HepG2 (cell line): ENCODE results near the gene COG5.

ENCODE experiments used
- POLR2G ChIP-seq: fragments of 200-400 bp; formaldehyde crosslinking; IDR thresholded peaks from 2 replicates; pipeline ENCODE4 v1.6.1; 2018; ENCODE audit warnings: mild to moderate bottlenecking, low read depth, low read length, moderate library complexity
- TRIM24 ChIP-seq: sonication (generic); formaldehyde crosslinking; IDR thresholded peaks from 2 replicates; pipeline ENCODE4 v1.8.0; 2022; ENCODE audit warnings: mild to moderate bottlenecking, missing genetic modification reagents
- ZNF768 ChIP-seq: sonication (generic); formaldehyde crosslinking; IDR thresholded peaks from 2 replicates; pipeline ENCODE4 v1.4.0; 2020; ENCODE audit warnings: missing genetic modification reagents
- TF ChIP-seq, protein P1 (sequence below): sonication (generic); formaldehyde crosslinking; IDR thresholded peaks from 2 replicates; pipeline ENCODE4 v1.5.0; 2020; ENCODE audit warnings: missing genetic modification reagents
- TF ChIP-seq, protein P2 (sequence below): sonication (generic); formaldehyde crosslinking; IDR thresholded peaks from 2 replicates; pipeline ENCODE4 v1.4.0; 2020; ENCODE audit warnings: mild to moderate bottlenecking, missing genetic modification reagents, borderline replicate concordance

DNA sequence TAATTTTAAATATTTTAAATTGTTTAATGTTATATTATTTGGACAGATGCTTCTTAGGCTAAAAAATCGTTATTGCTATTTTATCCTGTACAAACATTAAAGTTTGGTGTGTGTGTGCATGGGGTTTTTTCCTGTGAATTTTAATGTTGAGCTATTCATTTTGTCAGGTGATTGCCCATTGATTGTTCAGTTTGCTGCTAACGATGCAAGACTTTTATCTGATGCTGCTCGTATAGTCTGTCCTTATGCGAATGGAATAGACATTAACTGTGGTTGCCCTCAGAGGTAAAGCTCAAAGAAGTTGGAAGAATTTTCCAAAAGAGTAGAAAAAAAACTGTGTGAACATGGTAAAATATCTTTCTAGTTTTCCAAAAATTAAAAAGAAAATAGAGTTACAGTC, 9.8 kb upstream of the COG5 start:
- TF ChIP-seq, protein P1, sequence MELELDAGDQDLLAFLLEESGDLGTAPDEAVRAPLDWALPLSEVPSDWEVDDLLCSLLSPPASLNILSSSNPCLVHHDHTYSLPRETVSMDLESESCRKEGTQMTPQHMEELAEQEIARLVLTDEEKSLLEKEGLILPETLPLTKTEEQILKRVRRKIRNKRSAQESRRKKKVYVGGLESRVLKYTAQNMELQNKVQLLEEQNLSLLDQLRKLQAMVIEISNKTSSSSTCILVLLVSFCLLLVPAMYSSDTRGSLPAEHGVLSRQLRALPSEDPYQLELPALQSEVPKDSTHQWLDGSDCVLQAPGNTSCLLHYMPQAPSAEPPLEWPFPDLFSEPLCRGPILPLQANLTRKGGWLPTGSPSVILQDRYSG (CRISPR knock-in tag) = no peak
- no peak for TF ChIP-seq ZNF768 (CRISPR knock-in tag)
- TF ChIP-seq TRIM24 = no peak
- no peak for TF ChIP-seq POLR2G
- TF ChIP-seq, protein P2, sequence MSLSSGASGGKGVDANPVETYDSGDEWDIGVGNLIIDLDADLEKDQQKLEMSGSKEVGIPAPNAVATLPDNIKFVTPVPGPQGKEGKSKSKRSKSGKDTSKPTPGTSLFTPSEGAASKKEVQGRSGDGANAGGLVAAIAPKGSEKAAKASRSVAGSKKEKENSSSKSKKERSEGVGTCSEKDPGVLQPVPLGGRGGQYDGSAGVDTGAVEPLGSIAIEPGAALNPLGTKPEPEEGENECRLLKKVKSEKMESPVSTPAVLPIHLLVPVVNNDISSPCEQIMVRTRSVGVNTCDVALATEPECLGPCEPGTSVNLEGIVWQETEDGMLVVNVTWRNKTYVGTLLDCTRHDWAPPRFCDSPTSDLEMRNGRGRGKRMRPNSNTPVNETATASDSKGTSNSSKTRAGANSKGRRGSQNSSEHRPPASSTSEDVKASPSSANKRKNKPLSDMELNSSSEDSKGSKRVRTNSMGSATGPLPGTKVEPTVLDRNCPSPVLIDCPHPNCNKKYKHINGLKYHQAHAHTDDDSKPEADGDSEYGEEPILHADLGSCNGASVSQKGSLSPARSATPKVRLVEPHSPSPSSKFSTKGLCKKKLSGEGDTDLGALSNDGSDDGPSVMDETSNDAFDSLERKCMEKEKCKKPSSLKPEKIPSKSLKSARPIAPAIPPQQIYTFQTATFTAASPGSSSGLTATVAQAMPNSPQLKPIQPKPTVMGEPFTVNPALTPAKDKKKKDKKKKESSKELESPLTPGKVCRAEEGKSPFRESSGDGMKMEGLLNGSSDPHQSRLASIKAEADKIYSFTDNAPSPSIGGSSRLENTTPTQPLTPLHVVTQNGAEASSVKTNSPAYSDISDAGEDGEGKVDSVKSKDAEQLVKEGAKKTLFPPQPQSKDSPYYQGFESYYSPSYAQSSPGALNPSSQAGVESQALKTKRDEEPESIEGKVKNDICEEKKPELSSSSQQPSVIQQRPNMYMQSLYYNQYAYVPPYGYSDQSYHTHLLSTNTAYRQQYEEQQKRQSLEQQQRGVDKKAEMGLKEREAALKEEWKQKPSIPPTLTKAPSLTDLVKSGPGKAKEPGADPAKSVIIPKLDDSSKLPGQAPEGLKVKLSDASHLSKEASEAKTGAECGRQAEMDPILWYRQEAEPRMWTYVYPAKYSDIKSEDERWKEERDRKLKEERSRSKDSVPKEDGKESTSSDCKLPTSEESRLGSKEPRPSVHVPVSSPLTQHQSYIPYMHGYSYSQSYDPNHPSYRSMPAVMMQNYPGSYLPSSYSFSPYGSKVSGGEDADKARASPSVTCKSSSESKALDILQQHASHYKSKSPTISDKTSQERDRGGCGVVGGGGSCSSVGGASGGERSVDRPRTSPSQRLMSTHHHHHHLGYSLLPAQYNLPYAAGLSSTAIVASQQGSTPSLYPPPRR (CRISPR knock-in tag) = no peak
